ENCODE data around the gene MX2.

DNA sequence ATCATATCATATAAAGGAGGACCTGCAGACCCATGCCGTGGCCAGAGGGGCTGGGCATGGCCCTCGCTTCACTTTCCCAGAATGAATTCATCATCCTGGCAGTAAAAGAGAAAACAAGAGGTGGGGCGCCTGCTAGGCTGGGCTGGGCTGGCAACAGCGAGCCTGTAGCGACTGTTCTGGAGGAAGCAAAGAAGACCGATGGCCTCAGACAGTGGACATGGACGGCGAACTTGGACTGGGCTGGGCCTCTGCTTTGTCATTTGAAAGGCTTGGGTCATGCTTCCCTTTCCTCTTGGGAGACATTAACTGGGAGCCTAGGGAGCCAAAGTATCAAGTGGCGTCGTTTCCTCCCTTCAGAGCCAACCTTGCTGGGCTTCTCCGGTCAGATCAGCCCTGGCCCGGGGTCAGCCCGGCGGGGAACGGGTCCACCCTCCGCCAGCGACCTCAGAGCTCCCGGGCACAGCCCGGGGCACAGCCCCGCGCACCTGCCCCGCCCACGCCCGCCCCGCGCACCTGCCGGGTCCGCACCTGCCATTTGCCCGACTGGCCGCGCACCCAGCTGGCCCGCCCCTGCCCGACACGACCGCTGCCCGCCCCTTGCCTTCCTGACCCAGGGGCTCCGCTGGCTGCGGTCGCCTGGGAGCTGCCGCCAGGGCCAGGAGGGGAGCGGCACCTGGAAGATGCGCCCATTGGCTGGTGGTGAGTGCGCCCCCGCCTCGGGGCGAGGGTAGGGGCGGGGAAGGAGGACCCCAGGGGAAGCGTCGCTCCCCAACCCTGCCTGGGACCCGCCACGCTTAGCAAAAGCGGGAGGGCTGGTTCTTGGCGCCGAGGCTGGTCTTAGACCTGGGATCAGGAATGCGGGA, 45.4 kb upstream of the MX2 start, which contains the start of gene FAM3B:
- TF ChIP-seq, protein P1, sequence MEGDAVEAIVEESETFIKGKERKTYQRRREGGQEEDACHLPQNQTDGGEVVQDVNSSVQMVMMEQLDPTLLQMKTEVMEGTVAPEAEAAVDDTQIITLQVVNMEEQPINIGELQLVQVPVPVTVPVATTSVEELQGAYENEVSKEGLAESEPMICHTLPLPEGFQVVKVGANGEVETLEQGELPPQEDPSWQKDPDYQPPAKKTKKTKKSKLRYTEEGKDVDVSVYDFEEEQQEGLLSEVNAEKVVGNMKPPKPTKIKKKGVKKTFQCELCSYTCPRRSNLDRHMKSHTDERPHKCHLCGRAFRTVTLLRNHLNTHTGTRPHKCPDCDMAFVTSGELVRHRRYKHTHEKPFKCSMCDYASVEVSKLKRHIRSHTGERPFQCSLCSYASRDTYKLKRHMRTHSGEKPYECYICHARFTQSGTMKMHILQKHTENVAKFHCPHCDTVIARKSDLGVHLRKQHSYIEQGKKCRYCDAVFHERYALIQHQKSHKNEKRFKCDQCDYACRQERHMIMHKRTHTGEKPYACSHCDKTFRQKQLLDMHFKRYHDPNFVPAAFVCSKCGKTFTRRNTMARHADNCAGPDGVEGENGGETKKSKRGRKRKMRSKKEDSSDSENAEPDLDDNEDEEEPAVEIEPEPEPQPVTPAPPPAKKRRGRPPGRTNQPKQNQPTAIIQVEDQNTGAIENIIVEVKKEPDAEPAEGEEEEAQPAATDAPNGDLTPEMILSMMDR (IDR thresholded peaks at IDR 0.05): peak in 2 of 7 experiments; percentile 3 to 5
- TF ChIP-seq POLR2A (IDR thresholded peaks at IDR 0.05): peak; percentile 41 to 81 (median 65)

All from body of pancreas (tissue), 4 donors.